Measurements from ENCODE around the gene AGAP2. TPM values are rescaled to one million over a fixed set of nuclear protein-coding genes. Genes with fewer than 3 reads are reported as not detected.
"Not testable (repeated sequence)": the region's sequence is repeated elsewhere in the genome, so short reads cannot be mapped to it uniquely, and the experiment has no call there.

AGAP2 gene
- total RNA-seq, 1 donor = 7.6 TPM

DNA sequence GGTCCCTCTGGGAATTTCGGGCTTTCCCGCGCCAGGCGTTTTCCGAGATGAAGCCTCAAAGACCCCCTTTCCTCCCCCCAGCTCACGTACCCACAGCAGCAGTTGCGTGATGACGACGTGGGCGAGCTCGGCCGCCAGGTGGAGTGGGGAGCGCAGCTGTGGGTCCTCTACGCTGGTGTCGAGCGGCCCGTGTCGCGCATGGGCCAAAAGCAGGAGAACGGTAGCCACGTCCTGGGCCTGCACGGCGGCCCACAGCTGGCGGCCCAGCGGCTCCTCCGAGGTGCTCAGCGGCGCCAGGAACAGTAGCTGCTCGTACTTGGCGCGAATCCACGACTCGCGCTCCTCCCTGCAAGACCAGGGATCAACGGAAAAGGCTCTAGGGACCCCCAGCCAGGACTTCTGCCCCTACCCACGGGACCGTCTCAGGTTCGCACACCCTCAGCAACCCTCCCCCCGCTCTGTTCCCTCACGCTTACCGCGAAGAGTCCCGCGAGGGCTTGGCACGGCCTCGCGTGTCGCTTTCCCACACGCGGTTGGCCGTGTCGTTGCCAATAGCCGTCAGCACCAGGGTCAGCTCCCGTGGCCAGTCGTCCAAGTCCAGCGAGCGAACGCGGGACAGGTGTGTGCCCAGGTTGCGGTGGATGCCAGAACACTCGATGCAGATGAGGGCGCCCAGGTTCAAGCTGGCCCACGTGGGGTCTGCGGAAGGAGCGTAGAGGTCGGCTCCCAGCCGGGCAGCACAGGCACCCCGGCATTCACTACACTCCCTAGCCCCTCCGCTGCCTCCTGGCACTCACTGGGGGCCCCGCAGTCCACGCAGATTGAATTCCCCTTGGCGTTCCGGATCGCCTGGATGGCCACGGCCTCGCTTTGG is 11.4 kb downstream of the AGAP2 start:
- Histone ChIP-seq H3K27me3 (ENCODE audit: insufficient read depth, low read length) (no peaks in the 10 kb centered on the region), H3K4me1 (ENCODE audit: insufficient read depth, low read length) (no peaks in the 10 kb centered on the region), H3K4me3 (ENCODE audit: low read length) (no peak overlapping the region), H3K9me3 (ENCODE audit: low read depth, low read length) (no peaks in the 10 kb centered on the region)

DNA sequence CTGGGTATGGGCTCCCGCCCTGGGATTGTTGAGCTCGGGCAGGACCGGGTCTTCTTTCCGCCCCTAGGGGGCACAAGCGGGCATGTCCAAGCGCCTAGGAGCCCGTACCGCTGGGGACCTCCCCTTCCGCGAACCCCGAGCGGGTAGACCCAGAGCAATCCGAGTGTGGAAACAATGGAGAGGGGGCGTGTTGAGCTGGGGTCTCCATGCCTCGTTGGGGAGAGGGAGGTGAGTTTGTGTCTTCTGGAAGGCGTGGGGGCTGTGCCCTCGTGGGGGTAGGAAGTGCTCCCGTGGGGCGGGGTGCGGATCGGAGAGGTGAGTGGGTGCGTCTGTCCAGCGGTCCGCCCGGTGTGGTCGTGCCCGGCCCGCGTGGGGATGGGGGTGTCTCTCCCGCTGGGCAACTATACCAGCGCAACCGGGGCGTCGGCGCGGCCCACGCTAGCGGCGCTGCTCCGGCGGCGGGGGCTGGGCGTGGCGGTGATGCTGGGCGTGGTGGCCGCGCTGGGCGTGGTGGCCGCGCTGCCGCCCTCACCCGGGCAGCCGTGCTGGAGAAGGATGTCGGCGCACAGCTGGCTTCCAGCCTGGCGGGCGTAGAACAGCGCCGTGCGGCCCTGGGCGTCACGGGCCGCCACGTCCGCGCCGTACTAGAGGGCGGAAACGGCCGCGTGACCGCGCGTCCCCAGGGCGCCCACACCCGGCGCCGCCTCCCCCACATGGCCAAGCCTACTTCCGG is 12.2 kb downstream of the AGAP2 start:
- Histone ChIP-seq H3K27me3 (ENCODE audit: insufficient read depth, low read length) (no peaks in the 10 kb centered on the region), H3K9me3 (ENCODE audit: low read depth, low read length) (no peaks in the 10 kb centered on the region), H3K4me3 (ENCODE audit: low read length) (no peak overlapping the region), H3K4me1 (ENCODE audit: insufficient read depth, low read length) (no peaks in the 10 kb centered on the region)

DNA sequence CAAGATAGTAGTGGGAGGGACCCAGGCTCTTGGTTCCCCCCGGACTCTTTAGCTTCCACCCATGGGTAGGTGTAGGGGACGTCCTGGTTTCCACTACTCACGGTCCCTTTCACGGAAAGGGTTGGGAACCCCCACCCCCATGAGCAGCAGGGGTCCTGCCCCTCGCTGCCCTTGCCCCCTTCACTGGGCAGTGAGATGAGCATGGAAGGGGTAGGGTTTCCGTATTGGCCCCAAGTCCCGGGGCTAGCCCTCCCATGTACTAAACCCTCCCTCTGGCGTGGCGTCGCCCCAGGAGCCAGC is 12.7 kb downstream of the AGAP2 start:
- H3K9me3 ChIP-seq (ENCODE audit: low read depth, low read length) = no peaks in the 10 kb centered on the region
- no peak overlapping the region for H3K4me3 ChIP-seq (ENCODE audit: low read length)
- H3K4me1 ChIP-seq (ENCODE audit: insufficient read depth, low read length) = no peaks in the 10 kb centered on the region
- no peaks in the 10 kb centered on the region for H3K27me3 ChIP-seq (ENCODE audit: insufficient read depth, low read length)

DNA sequence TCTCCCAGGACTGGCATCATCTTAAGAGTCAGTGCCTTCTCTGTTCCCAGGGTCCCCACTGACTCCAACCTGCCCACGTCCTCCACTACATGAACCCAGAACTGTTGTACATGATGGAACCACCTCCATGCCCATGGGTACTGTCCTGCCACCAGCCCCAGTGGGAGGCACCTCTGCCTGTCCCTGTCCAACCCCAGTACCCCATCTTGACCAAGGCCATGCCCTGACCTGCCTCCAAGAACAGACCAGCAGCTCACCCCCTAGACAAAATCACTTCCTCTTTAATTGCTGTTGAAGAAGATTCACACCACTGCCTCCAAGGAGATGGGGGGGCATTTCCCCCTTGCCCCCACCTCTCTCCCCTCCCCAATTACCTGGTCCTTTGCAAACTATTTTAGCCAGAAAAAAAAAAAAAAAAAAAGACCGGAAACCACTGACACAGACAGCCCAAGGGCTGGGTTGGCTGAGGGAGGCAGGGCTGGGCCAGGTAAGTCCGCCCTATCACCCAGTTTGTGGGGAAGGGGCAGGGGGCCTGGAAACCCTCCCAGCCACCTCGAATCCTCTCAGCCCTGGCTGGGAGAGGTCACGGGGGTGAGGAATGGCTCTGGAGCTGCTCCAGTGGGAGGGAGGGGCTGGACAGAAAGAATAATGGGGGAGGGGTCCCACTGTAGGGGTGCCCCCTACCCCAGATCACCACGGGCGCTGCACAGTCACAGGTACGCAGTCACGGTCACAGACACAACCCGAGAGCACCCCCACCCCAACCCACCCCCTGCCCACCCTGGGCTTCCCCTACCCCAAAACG is 13.4 kb downstream of the AGAP2 start:
- Histone ChIP-seq H3K4me3 (ENCODE audit: low read length) (no peak overlapping the region), H3K4me1 (ENCODE audit: insufficient read depth, low read length) (no peaks in the 10 kb centered on the region), H3K9me3 (ENCODE audit: low read depth, low read length) (no peaks in the 10 kb centered on the region), H3K27me3 (ENCODE audit: insufficient read depth, low read length) (no peaks in the 10 kb centered on the region)

DNA sequence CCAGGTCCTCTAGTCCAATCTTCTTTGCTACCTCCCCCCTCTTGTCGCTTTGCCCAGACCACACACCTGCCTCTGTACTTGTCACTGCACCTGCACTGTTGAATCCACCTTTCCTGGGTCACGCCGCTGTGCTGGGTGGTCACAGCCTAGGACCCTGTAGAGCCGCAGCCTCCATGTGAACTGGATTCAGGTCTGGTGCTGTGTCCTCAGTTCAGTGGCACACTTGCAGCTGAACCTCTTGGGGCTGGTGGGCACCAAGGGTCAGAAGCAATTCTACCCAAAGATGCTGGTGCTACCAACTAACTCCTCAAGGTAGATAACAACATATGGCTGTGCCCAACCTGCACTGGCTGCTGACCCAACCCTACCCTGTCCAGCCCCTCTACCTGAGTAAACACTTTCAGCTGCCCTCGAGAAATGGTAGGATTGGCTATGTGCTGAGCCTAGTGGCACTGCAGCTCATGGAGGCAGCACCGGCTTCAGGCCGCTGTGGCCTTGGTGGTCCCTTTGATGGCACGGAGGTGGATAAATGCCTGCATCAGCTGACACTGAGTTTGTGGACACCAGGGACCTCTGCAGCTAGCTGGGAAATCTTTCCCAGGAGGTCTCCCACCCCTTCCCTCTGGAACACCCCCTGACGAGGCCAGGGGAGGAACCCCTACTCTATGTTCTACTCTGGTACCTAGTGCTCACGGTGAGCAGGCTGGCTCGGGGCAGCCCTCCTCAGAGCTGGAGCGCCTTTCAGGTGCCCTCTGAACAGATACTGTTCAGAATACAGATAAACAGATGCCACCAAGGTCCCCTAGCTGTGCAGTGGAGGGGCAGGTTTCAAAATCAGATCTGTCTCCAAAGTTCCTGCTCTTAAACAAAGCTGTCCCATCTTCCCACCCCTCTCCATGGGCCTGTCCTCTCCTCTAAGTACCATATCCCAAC is 14.3 kb downstream of the AGAP2 start:
- H3K4me1 ChIP-seq (ENCODE audit: insufficient read depth, low read length) = no peaks in the 10 kb centered on the region
- H3K27me3 ChIP-seq (ENCODE audit: insufficient read depth, low read length) = no peaks in the 10 kb centered on the region
- H3K4me3 ChIP-seq (ENCODE audit: low read length) = no peak overlapping the region
- no peaks in the 10 kb centered on the region for H3K9me3 ChIP-seq (ENCODE audit: low read depth, low read length)

DNA sequence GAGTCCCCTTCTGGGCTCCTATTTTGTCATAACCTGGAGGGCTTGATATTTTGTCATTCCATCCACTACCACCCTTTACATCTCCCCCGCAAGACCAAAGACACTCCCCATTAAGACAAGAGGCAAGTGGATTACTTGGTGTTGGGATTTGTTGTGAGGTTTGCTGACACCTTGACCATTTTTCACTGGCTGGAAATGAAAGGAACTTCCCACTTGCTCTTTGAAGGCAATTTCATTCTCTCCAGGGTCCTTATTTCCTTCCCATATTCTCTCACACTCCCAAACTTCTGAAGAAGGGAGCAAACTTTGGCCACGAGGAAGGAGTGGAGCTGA is 14.9 kb downstream of the AGAP2 start:
- no peak overlapping the region for H3K4me3 ChIP-seq (ENCODE audit: low read length)
- no peaks in the 10 kb centered on the region for H3K4me1 ChIP-seq (ENCODE audit: insufficient read depth, low read length)
- no peaks in the 10 kb centered on the region for H3K9me3 ChIP-seq (ENCODE audit: low read depth, low read length)
- H3K27me3 ChIP-seq (ENCODE audit: insufficient read depth, low read length) = no peaks in the 10 kb centered on the region

DNA sequence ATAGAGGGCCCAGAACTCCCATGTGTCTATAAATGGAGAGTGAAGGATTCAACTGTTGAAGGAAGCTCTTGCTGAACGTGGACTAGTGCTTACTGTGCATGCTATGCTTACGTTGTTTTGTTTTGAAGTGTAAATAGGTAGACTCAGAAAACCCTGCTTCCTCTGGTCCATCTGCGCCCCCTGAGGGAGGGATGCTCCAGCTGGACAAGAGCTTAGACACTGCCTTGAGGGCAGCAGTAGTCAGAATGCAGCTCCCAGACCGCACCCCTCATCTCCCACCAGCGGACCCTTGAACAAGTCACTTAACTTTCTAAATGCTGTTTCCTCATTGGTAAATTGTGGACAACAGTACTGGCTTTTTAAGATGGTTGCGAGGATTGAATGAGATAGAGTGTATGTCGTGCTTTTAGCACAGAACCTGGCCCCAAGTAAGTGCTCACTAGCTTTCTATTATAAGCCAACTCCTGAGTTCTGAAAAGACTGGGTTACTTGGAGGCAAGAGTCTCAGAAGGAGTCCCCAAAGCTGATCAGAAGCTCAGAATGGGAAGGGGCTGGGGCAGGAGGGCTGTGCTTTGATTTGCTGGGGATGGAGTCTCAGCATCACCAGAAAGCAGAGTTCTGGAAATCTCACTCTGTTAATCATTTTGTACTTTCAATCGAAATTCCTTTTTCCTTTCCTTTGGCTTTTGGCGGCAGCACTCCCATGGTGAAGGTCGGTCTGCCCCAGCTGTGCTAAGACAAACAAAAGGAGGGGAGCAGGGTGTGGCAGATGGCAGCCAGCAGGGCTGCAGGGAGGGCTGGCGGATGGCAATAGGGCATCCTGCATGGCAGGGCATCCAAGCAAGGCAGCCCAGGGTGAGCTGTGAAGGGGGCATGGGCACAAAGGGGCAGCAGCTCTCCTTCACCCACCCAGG is 15.6 kb downstream of the AGAP2 start:
- Histone ChIP-seq H3K27me3 (ENCODE audit: insufficient read depth, low read length) (no peaks in the 10 kb centered on the region), H3K4me3 (ENCODE audit: low read length) (no peak overlapping the region), H3K9me3 (ENCODE audit: low read depth, low read length) (no peaks in the 10 kb centered on the region), H3K4me1 (ENCODE audit: insufficient read depth, low read length) (no peaks in the 10 kb centered on the region)

DNA sequence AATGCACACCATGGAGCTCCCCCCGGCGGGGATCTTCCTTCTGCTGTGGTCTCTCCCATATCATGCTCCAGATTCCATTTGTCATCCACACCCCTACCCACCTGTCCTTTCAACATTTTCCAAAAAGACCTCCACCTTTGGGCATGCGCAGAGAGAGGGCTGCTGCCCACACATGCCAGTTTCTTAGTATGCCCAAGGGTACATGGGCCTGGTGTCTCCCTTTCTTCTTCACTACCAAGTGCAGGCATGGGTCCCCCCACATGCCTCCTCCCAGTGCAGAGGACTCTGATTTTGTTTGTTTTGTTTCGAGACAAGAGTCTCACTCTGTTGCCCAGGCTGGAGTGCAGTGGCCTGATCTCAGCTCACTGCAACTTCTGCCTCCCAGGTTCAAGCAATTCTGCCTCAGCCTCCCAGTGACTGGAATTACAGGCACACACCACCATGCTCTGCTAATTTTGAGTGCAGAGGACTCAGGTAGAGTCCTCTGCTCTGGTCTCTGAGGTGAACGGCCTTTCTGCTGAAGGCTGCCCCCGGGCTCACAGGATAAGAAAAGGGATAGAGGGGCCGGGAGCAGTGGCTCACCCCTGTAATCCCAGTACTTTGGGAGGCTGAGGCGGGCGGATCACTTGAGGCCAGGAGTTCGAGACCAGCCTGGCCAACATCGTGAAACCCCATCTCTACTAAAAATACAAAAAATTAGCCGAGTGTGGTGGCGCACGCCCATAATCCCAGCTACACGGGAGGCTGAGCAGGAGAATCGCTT is 16.5 kb downstream of the AGAP2 start:
- not testable (repeated sequence) for H3K27me3 ChIP-seq (ENCODE audit: insufficient read depth, low read length); H3K4me1 ChIP-seq (ENCODE audit: insufficient read depth, low read length); H3K4me3 ChIP-seq (ENCODE audit: low read length); H3K9me3 ChIP-seq (ENCODE audit: low read depth, low read length)

DNA sequence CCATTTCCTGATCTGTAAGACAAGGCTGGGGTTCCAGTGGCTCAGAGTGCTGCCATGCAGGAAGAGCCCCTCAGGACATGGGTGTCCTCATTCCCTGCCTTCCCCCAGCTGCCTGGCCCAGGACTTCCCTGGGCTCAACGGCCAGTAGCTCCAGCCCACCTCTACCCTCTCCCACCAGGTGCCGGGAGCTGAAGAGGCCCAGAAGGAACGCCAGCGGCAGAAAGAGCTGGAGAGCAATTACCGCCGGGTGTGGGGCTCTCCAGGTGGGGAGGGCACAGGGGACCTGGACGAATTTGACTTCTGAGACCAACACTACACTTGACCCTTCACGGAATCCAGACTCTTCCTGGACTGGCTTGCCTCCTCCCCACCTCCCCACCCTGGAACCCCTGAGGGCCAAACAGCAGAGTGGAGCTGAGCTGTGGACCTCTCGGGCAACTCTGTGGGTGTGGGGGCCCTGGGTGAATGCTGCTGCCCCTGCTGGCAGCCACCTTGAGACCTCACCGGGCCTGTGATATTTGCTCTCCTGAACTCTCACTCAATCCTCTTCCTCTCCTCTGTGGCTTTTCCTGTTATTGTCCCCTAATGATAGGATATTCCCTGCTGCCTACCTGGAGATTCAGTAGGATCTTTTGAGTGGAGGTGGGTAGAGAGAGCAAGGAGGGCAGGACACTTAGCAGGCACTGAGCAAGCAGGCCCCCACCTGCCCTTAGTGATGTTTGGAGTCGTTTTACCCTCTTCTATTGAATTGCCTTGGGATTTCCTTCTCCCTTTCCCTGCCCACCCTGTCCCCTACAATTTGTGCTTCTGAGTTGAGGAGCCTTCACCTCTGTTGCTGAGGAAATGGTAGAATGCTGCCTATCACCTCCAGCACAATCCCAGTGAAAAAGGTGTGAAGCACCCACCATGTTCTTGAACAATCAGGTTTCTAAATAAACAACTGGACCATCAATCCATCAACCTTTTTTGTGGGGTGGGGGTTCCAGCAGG is 17.6 kb downstream of the AGAP2 start:
- H3K4me3 ChIP-seq (ENCODE audit: low read length) = no peak overlapping the region
- H3K4me1 ChIP-seq (ENCODE audit: insufficient read depth, low read length) = peaks cover 2% of the 10 kb centered on the region
- H3K27me3 ChIP-seq (ENCODE audit: insufficient read depth, low read length) = no peaks in the 10 kb centered on the region
- no peaks in the 10 kb centered on the region for H3K9me3 ChIP-seq (ENCODE audit: low read depth, low read length)

DNA sequence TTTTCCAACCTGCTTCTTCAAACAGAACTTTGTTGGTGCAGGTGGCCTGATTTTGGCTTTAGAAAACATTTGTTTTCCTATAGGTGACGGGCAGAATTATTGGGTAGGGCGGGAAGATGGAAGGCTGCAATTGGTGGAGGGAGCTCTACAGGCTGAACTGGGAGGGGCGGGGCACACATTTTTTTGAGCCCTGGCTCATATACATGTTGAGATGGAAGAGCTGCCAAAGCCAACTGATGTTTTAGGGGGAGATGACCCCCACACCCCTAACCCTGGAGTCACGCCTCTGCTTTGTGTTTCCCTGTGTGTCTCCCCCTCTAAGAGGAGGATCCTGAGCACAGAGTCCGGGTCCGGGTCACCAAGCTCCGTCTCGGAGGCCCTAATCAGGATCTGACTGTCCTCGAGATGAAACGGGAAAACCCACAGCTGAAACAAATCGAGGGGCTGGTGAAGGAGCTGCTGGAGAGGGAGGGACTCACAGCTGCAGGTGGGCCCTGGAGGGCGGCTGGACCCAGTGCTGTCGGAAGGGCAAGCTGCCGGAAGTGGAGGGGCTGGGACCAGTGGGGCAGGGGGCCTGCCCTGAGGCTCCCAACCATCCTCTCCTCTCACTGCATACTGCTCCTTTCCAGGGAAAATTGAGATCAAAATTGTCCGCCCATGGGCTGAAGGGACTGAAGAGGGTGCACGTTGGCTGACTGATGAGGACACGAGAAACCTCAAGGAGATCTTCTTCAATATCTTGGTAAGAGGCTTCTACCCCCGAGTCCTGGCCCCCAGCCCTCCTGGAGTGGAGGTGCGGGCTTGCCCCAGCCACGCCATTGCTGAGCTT is 18.6 kb downstream of the AGAP2 start:
- Histone ChIP-seq H3K4me3 (ENCODE audit: low read length) (no peak overlapping the region), H3K9me3 (ENCODE audit: low read depth, low read length) (no peaks in the 10 kb centered on the region), H3K27me3 (ENCODE audit: insufficient read depth, low read length) (no peaks in the 10 kb centered on the region), H3K4me1 (ENCODE audit: insufficient read depth, low read length) (peaks cover 4% of the 10 kb centered on the region)

DNA sequence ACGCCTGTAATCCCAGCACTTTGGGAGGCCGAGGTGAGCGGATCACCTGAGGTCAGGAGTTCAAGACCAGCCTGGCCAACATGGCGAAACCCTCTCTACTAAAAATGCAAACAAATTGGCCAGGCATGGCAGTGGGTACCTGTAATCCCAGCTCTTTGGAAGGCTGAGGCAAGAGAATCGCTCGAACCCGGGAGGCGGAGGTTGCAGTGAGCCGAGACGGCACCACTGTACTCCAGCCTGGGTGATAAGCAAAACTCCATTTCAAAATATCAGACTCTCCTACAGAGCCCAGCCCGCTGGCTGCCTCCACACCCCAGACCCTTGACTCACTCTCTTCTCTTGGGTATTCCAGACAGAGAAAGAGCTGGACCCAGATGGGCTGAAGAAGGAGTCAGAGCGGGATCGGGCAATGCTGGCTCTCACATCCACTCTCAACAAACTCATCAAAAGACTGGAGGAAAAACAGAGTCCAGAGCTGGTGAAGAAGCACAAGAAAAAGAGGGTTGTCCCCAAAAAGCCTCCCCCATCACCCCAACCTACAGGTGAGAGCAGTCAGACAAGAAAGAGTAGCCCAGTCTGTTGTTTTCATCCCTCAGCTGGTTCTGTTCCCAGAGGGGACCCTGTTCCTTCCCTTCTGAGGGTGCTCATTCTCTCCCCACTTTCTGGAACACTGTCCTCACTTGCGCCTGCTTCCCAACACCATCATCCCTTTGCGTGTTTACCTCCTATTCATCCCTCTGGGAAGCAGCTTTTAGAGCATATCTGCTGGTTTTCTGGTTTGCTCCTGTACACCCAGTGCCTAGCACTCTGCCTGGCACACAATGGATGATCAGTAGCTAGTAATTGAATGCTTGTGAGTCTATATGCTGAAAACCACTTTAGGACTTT is 19.7 kb downstream of the AGAP2 start:
- peaks cover 4% of the 10 kb centered on the region for H3K4me1 ChIP-seq (ENCODE audit: insufficient read depth, low read length)
- no peaks in the 10 kb centered on the region for H3K9me3 ChIP-seq (ENCODE audit: low read depth, low read length)
- H3K27me3 ChIP-seq (ENCODE audit: insufficient read depth, low read length) = no peaks in the 10 kb centered on the region
- no peak overlapping the region for H3K4me3 ChIP-seq (ENCODE audit: low read length)
